ENCODE results near the gene KIAA1328.

- TF ChIP-seq, protein P1, sequence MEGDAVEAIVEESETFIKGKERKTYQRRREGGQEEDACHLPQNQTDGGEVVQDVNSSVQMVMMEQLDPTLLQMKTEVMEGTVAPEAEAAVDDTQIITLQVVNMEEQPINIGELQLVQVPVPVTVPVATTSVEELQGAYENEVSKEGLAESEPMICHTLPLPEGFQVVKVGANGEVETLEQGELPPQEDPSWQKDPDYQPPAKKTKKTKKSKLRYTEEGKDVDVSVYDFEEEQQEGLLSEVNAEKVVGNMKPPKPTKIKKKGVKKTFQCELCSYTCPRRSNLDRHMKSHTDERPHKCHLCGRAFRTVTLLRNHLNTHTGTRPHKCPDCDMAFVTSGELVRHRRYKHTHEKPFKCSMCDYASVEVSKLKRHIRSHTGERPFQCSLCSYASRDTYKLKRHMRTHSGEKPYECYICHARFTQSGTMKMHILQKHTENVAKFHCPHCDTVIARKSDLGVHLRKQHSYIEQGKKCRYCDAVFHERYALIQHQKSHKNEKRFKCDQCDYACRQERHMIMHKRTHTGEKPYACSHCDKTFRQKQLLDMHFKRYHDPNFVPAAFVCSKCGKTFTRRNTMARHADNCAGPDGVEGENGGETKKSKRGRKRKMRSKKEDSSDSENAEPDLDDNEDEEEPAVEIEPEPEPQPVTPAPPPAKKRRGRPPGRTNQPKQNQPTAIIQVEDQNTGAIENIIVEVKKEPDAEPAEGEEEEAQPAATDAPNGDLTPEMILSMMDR (IDR thresholded peaks at IDR 0.05) = no peak
- no peak for TF ChIP-seq POLR2A (IDR thresholded peaks at IDR 0.05)
Measured at GRCh38 chr18:36893227-36893626, 64.3 kb downstream of the KIAA1328 start.

Measured in Peyer's patch (tissue), 4 donors.